NCI-H460 (cell line): ENCODE results near the gene RABAC1. TPM values are rescaled to one million over a fixed set of nuclear protein-coding genes. Genes with fewer than 3 reads are reported as not detected.

Experiments used
- DNase-seq: peaks from one replicate; pipeline ENCODE4 v3.0.0-alpha.2; 2016; ENCODE audit warnings: low read depth; ENCODE audit errors: extremely low read depth
- total RNA-seq: library from RNA; depleted of rRNA; stranded (reverse); fragments of >200 nt; shearing (Covaris generic); gene quantifications from 2 replicates; pipeline ENCODE4 v1.2.3, GENCODE V29; 2014; rRNA removed

The RABAC1 gene
- total RNA-seq, 1 experiment from 2014 or later: 30.4 TPM

- DNase-seq: no peak
Measured at GRCh38 chr19:41906916-41907680, 52.0 kb downstream of the RABAC1 start.

Other genes starting within 250 kb of the RABAC1 start
- gene CEACAM6, start 203.8 kb downstream of the RABAC1 start, total RNA-seq: not detected in 2 replicates
- gene CEACAM3, start 162.7 kb downstream of the RABAC1 start, total RNA-seq: not detected in 2 replicates
- not detected in 2 replicates for gene LYPD4, start 114.6 kb downstream of the RABAC1 start, total RNA-seq
- gene DMRTC2, start 114.3 kb downstream of the RABAC1 start, total RNA-seq: not detected in 2 replicates
- 1,900 and 2,127 TPM in 2 replicates for gene RPS19, start 99.1 kb downstream of the RABAC1 start, total RNA-seq
- not detected in 2 replicates for gene CD79A, start 82.0 kb downstream of the RABAC1 start, total RNA-seq
- gene ARHGEF1, start 76.1 kb downstream of the RABAC1 start, total RNA-seq: 33.2 and 39.6 TPM in 2 replicates
- not detected in 2 replicates for gene ERFL, start 30.9 kb downstream of the RABAC1 start, total RNA-seq
- gene ATP1A3, start 34.9 kb upstream of the RABAC1 start, total RNA-seq: 0.52 TPM in 1 of 2 replicates, not detected in the other
- 0.07 TPM in 1 of 2 replicates, not detected in the other for gene GRIK5, start 110.9 kb upstream of the RABAC1 start, total RNA-seq
- gene ZNF574, start 116.8 kb upstream of the RABAC1 start, total RNA-seq: 8.4 and 8.7 TPM in 2 replicates
- 0.02 TPM in 1 of 2 replicates, not detected in the other for gene POU2F2, start 173.1 kb upstream of the RABAC1 start, total RNA-seq